Dedifferentiated amniotic fluid mesenchymal stem cell (primary cell): ENCODE data around the gene RETREG2.

Source experiments
- DNase-seq: peaks from one replicate; pipeline ENCODE4 v3.0.0-alpha.2; 2016; ENCODE audit errors: extremely low spot score

RETREG2 gene

DNA sequence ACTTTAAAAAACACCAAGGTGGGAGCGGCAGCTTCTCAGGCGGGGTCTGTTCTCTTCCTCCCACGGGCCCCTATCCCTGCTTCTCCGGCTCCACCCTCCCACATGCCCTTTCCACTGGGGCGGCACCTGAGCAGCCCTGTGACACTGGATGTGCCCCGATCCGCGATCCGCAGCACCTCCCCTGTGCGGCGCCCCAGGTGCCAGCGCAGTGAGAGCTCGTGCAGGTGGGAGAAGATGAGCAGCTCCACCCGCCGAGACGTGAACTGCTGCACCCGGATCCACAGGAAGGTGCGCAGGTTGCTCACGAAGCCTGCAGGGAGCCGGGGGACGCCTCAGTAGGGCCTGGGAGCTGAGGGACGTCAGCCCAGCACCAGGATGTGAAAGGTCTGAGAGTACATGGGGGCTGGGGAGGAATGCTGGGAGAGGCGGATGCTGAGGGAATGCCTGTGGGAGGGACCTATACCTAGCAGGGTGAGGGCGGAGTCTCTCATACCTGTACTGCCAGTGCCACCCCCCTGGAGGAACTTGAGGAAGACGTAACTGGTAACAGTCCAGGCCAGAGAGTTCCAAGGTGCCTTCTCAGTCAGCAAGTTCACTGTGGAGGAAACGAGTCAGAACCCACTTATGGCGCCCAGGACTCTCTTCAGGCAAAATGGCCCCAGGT, 37.9 kb downstream of the RETREG2 start:
- no peak for DNase-seq

GRCh38 chr2:219216535-219216915, 38.5 kb downstream of the RETREG2 start:
- no peak for DNase-seq

DNA sequence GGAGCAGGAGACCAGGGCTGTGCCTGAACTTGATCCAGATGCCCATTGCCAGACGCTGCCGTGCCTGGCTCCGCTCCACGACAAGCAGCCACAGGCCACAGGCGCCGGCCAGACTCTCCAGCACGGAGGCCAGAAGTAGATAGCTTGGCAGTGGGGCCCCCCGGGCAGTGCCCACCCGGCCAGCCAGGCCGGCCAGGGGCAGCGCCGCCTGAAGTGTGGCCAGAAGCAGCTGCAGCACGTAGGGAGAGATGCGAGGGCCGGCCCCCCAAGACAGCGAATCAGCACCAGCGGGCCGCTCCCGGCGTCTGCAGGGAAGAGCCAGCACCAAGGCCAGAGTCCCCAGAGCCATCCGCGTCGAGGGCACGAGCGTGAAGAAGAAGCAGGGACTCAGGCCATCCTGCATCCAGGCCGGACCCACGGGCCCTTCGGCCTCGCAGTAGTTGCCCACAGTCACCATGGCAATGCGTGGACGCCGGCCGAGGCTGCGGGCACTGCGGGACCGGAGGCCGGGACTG, 40.2 kb downstream of the RETREG2 start:
- peak; percentile 70 for DNase-seq

DNA sequence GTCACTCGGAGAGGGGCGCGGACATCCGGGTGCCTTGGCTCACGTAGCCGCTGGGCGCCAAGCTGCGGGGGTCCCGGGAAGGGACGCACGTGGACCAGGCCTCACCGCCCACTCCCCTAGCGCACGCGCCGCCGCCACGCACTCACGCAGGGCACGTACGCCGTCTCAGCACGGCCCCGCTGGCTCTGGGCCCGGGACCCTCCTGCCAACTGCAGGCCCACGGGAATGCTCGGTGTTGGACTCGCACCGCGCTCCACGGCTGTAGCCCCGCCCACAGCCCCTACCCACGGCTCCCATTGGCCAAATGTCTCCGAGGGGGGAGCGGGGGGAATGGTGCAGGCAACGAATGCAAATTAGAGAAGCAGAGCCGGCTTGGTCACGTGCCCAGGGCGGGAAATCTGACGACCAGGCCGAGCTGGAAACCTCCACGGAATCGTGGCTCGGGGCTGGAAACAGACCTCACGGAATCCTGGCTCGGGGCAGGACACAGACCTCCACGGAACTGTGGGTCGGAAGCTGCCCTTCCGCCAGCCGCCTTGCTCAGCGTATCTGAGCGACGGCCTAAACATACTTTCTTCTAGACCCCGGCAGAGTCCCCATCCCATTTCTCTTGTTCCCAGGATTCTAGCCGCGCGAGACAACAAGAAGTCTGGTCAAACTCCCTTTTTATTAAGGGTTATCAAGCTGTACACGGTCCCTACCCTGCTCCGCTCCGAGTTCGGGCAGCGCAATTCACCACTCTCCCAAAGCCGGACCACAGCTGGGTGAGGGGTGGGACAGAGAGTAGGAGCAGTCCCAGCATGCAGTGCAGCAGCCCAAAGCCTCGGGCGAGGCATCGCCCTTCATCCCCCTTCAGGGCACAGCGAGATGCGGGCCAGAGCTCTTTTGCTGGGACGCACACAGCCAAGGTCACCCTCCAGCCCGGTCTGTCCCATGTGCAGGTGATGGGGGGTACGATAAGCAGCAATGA, 40.9 kb downstream of the RETREG2 start, which contains the start of gene ABCB6:
ABCB6 (minus strand) TSS at position 227 of the 970 bp plus-strand sequence. CDS start 285 bp downstream, outside the sequence.
- peak; percentile 95 for DNase-seq

- no peak for DNase-seq
Observed at GRCh38 chr2:219219784-219220532, 41.9 kb downstream of the RETREG2 start.

DNA sequence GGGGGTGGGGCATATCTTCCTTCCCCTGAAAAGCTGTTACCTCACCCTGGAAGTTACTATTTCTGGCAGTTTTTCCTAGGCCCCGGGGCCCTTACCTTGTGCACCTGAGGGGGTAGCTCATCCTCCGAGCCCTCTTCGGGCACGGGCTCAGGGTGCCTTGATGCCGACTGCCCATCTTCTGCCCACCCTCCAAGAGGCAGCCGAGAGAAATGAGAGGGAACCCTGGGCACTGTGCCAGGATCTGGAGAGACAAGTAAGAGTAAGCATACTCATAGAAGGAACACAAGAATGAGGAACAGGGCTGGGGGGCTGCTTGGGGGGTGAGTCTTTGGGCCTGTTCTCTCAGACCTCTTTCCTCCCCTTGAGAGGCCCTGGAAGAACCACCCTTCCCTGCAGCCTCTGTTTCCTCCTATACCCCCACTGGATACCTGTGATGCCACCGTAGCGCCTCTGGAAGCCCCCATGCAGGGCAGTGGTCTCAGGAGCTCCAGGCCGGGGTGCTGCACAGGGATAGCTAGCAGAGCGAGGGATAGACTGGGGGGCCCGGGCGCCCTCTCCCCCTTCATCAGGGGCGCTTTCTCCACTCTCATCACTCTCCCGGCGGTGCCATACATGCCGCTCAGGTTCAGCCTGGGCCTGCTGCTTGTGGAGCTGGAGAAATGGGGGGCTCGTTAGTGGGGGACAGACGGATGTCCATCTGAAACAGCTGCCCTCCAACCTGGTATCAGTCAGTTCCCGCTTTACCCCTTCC, 42.8 kb downstream of the RETREG2 start:
- no peak for DNase-seq

GRCh38 chr2:219221957-219222518, 44.0 kb downstream of the RETREG2 start:
- DNase-seq = no peak

GRCh38 chr2:219223831-219224610, 45.9 kb downstream of the RETREG2 start:
- no peak for DNase-seq

- DNase-seq = no peak
Observed at GRCh38 chr2:219225350-219225749, 47.3 kb downstream of the RETREG2 start.

DNA sequence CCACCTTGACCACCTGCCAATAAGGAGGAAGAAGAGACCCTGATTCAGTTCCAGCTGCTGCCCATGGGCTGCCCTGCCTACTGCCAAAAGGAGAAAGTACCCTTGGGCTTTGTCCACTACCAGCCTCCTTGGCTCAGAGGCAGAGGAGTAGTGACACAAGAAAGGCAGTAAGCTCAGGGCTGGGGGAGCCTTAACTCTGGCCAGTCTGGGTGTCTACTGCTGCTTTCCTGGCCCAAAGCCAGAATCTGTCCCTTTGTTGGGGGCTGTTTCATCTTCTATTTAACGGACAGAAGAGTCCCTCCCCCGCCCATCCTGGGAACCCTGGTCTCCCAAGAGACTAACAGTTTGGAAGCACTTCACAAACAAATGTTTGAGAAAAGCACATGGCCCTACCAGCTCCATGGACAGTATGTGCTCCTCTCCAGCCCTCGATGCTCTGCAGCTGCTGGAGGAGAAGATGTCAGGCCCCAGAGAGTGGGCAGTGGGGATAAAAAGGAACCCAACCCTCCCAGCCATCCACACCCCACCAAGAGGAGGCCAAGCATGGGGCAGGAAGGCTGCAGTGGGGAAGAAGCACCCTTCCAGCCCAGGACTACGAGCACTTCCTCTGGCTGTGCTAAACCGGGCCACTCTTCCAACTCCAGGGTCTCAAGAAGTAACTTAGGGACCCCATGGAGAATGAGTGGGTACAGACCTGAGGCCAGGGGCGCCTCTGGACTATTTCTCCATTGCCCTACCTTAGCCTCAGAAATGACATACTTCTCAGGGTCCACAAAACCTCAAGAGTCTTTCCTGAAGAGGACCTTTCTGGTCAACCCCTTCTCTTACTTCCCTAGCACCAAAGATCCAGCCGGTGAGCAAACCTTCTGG, 50.2 kb downstream of the RETREG2 start:
- no peak for DNase-seq

GRCh38 chr2:219228911-219229304, 50.8 kb downstream of the RETREG2 start:
- no peak for DNase-seq

DNA sequence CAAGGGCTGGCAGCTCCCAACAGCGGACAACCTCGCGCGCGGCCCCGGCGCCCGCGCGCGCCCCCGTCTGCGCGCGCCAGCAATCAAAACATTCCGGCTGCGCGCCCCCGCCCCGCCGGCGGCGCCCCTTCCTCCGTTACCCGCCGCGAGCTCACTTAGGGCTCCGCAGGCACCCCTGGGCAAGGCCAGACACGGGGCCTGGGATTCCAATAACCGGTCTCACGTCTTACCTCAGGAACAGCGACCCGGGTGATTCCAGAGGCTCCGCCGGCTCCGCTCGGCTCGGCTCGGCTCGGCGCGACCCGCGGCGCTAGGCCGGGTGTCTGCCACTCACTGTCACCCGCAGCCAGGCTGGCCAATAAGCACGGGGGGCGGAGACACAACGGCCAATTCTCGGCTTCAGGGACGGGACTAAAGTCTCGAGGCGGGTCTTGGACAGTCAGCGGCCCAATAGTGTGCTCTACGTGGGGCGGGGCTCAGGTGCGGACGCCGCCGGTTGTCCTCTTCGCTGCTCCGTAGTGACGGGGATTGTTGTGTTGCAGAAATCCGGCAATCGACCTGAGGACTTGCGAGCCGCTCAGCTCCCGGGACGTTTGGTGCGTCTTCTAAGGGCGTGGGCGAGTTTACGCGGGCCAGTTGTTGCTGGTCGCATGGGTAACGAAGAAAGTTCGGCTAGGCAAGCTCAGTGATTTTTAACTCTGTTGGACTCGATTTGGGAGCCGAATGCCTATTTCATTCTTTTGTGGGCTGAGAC, 51.4 kb downstream of the RETREG2 start, which contains the start of the genes ANKZF1 and ATG9A:
ANKZF1 (plus strand) TSS at position 502 of the 754 bp plus-strand sequence. CDS start 452 bp downstream, outside the sequence.
ATG9A (minus strand) TSS at position 332 of the 754 bp plus-strand sequence. CDS start 1,612 bp downstream, outside the sequence.
- DNase-seq = peak; percentile 99

GRCh38 chr2:219230059-219230540, 52.0 kb downstream of the RETREG2 start:
- no peak for DNase-seq

DNA sequence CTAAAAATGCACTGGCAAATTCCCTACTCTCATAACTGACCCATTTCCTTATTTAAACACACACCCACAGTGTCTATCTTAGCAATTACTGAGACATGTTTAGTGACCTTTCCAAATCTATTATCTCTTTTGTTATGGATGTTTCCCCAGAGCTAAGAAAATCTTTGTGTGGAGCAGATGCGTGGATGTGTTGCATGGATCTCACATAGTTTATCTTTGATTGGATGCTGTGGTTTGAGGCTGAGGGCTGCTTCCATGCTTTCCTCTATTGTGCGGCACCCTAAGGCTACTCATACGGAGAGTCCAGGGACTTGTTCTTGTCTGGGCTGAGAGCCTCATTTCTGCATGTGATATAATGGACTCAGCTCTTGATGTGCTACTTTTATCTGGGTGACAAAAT, 56.3 kb downstream of the RETREG2 start:
- DNase-seq = no peak
